COLO668 (cell line): ENCODE data around the gene CHST4.
"Not testable (repeated sequence)": the region's sequence is repeated elsewhere in the genome, so short reads cannot be mapped to it uniquely, and the experiment has no call there.

Source experiments
- DNase-seq: peaks from one replicate; lab custom pipeline; 2025; ENCODE audit not compliant: unreplicated experiment; lab: John Stamatoyannopoulos, UW

CHST4 gene

GRCh38 chr16:71569621-71570020 is 43.4 kb downstream of the CHST4 start:
- no peak for DNase-seq

GRCh38 chr16:71570144-71570543 is 43.9 kb downstream of the CHST4 start:
- no peak for DNase-seq

GRCh38 chr16:71572497-71573116 is 46.4 kb downstream of the CHST4 start:
- no peak for DNase-seq

DNA sequence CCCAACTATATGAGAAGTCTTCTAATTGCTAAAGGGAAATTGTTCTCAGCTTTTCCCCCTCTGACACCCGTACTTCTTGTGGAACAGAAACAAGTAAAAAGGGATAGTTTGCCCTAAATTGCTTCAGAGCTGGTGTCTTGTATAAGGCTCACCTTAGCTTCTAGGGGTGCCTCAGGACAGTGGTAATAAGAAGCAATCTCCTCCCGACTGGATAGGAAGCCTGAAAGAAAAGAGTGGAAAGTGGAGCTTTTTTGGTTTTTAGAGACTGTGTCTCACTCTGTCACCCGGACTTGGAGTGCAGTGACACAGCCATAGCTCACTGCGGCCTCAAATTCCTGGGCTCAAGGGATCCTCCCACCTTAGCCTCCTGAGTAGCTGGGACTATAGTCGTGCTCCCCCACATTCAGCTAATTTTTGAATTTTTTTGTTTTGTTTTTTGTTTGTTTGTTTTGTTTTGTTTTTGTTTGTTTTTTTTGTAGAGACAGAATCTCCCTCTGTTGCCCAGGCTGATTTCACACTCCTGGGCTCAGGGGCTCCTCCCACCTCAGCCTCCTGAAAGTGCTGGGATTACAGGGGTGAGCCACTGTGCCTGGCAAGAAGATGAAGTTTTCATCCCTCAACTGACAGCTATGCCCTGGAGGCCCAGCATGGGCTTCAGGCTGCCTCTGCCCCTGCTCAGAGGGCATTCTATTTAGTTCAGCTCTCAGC is 47.3 kb downstream of the CHST4 start:
- DNase-seq = no peak

DNA sequence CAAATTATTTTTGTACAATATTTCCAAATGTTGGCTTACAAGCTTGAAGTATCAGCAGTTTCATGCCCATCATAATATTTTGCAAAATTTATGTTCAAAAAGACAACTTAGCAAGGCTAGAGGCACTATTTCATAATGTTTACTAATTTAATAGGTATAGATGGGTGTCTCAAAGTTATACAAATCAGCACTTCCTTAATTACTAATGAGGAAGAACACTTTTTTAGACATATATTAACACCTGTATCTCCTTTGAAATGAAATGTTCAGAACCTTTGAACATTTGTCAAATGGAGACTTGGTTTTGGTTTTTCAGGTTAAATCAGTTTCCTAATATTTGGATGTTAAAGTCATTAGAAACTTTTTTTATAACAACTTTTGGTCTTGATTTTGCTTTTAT is 48.5 kb downstream of the CHST4 start:
- DNase-seq = no peak

- no peak for DNase-seq
These were observed 50.7 kb downstream of the CHST4 start, which contains the start of gene TAT for GRCh38 chr16:71576971-71577370. Gene TAT, minus strand, starts transcription at chr16:71577092. Its CDS starts 677 bp downstream, at chr16:71576415.

GRCh38 chr16:71582553-71582848 is 56.3 kb downstream of the CHST4 start:
- DNase-seq = not testable (repeated sequence)

DNA sequence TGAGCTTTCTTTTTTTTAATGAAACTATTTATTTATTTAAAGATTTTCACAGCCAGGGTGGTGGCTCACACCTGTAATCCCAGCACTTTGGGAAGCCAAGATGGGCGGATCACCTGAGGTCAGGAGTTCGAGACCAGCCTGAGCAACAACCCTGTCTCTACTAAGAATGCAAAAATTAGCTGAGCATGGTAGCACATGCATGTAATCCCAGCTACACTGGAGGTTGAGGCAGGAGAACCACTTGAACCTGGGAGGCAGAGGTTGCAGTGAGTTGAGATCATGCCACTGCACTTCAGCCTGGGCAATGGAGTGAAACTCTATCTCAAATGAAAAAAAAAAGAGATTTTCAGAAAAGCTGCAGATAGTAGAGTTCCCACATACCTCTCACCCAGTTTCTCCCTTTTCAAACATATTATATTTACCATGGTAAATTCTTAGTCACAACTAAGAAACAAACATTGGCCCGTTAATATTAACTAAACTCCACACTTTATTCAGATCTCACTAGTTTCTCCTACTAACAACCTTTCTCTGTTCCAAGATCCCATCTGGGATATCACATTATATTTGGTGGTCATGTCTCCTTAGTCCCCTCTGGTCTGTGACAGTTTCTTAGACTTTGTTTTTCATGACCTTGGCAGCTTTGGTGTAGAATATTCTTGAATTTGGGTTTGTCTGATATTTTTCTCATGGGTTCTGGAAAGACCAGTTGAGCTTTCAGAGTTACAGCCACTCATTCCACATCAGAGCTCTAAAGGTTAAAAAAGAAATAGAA is 58.5 kb downstream of the CHST4 start:
- no peak for DNase-seq

- DNase-seq = no peak
These were observed 59.1 kb downstream of the CHST4 start for GRCh38 chr16:71585318-71585703.
